SHP77 treated with DMSO at 0.1 percent for 48 hours (cell line): Measurements from ENCODE around the gene TUBB2A.
A peak's percentile ranks its signal among the peaks of the same experiment; 100 is the strongest.
"Not testable (repeated sequence)": the region's sequence is repeated elsewhere in the genome, so short reads cannot be mapped to it uniquely, and the experiment has no call there.

Source experiments
- DNase-seq: peaks from one replicate; lab custom pipeline; 2025; lab: John Stamatoyannopoulos, UW

Gene TUBB2A

GRCh38 chr6:3157131-3157933 is at the start of gene TUBB2A:
TUBB2A (minus strand) TSS chr6:3157544; CDS start chr6:3157463, 81 bp downstream.
- DNase-seq = no peak

DNA sequence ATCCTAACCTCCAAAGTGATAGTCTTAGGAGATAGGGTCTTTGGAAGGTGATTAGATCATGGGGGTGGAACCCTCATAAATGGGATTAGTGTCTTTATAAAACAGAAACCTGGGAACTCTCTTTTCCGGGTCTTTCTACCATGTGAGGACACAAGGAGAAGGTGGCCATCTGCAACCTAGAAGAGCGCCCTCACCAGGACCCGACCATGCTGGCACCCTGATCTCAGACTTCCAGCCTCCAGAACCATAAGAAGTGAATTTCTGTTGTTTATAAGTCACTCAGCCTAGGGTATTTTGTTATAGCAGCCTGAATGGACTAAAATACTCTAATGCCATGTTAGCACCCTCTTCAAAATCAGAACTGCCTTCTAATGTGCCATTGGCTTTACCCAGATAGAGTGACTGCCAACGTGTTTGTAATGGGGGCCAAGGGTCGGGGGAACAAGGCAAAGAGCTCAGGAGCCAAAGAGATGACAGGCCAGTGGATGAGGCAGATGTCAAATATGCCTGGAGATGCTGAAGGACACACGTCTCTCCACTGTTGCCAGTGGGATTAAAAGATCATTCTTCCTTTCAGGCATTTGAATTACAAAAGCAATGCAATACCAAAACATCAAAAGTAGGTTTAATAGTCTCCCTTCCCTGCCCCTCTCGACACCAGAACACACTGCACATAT is 49.1 kb upstream of the TUBB2A start:
- DNase-seq = no peak

DNA sequence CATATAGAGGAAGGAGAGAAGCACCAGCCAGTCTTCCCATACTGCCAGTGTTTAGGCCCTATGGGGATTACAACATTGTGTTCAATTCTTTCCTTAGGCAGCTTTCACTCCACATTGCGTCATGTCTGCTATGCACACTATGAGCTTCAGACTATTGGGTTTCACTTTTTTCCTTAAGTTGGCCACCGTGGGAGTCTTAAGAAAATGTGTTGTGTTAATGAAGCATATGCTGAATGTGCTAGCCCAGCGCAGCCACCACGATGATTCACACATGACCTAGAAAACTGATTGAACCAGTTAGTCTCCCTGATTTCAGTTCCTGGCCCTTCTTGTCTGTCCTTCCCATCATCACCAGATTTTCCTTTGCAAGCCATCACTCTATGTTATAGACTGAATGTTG is 48.6 kb upstream of the TUBB2A start:
- DNase-seq = no peak

- DNase-seq = no peak
Measured at GRCh38 chr6:3204921-3205320, 47.6 kb upstream of the TUBB2A start.

DNA sequence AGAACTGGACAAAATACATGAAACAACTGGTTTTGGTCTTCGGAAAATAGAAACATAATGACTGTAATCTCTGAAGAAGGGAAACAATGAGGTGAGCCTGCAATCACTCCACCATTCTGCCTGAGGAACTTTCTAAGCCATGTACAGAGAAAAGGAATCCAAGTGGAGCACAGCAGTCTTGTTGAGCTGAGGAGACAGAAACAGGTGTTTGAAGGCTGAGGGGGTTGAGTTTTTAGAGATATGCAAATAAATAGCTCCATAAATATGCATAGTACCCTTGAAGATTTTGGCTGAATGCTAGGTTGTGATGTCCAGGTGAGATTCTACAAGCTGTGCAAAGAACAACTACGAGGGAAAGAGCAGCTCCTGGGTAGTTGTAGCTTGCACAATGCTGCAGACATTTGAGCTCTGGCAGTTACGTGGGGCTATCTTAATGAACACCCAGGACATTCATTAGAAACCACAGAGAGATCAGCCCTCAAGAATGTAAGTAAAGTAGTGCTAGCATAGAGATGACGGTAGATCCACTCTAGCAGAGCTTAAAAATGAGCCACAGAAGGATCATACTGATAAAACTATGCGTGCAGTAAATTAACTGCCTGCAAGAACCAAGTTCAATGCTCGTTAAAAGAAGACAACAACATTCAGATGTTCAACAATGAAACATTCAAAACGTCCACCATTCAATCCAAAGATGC is 45.8 kb upstream of the TUBB2A start:
- DNase-seq = no peak

GRCh38 chr6:3201388-3201787 is 44.0 kb upstream of the TUBB2A start:
- DNase-seq = no peak

GRCh38 chr6:3200682-3201081 is 43.3 kb upstream of the TUBB2A start:
- DNase-seq = no peak

DNA sequence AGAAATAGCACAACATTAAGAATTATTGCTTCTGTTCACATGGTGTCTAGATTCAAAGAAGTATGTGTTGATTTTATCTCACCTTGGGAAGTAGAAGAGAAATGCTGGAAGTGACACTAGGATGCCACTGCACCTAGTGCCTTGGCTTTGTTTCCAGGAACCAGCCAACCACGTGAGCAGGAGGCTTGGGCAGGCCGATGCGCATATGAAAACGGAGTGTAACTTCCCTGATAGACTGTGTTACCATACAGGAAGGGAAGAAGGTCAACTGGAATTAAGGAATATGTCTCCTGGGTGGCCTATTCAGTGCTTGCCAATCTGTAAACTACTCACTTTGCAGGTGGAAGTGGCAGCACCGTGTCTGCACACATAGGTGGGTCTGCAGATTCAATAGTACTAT is 42.0 kb upstream of the TUBB2A start:
- no peak for DNase-seq

DNA sequence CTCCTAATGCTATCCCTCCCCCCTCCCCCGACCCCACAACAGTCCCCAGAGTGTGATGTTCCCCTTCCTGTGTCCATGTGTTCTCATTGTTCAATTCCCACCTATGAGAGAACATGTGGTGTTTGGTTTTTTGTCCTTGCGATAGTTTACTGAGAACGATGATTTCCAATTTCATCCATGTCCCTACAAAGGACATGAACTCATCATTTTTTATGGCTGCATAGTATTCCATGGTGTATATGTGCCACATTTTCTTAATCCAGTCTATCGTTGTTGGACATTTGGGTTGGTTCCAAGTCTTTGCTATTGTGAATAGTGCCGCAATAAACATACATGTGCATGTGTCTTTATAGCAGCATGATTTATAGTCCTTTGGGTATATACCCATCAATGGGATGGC is 40.4 kb upstream of the TUBB2A start:
- DNase-seq = not testable (repeated sequence)

DNA sequence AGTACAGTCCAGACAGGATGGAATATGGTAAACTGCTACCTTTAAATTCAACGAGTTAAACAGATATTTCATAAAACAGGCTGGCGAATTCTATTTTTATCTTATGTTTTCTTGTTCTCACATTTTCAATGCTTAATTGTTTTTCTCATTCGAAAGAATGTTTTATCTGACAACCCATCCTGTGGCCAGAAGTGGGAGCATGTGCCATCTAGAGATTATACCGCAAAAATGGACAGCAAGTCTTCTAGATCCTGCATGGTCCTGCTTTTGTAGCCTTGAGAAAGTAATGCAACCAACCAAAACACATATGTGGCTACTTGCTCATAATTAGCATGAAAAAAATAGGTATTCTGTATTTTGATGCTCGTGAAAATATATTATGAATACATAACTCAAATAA is 39.4 kb upstream of the TUBB2A start:
- peak; percentile 9 for DNase-seq

- peak; percentile 83 for DNase-seq
Measured at GRCh38 chr6:3195695-3196497, 38.6 kb upstream of the TUBB2A start.

DNA sequence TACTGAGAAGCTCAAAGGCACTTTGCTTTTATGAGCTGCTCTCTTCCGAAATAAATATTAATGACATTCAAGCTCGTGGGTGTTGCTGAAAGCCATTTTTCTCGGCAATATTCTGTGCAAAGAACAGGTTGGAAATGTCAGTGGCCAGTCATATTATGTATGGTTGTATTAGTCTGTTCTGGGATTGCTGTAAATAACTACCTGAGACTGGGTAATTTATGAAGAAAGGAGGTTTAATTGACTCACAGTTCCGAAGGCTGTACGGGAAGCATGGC is 38.0 kb upstream of the TUBB2A start:
- DNase-seq = no peak

- DNase-seq = no peak
Measured at GRCh38 chr6:3194535-3195419, 37.4 kb upstream of the TUBB2A start.

DNA sequence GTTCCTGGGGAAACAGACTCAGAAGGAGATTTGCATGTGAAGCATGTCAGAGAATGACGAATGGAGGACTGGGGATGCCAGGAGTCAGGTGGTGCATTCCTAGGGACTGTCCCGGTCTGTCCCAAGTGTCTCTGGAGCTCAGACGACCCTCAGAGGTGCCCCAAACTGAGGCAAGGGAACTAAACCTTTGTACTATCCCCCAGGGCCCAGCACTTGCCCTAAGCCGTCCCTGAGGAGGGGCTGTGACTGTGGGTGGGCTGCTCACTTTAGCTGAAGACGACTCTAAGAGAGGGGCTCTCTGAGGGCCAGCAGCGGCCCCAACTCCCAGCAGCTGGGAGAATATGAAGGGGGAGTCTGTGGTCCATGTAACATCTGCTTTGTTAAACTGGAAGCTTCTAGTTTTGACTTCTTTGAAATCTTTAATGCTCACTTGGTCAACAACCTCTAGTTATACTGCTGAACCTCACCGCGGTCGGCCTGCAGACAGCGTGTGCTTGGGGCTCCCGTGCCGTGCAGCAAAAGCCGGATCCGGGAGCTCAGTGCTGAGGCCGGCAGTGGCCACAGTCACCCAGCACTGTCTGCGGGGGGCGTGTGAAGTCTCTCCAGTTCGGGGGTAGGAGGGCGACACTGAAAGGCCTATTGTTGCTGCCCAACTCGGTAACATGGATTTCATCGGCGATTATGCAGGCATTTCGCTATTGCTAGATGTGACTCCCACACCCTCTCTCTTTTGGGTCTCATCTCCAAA is 35.9 kb upstream of the TUBB2A start:
- no peak for DNase-seq

DNA sequence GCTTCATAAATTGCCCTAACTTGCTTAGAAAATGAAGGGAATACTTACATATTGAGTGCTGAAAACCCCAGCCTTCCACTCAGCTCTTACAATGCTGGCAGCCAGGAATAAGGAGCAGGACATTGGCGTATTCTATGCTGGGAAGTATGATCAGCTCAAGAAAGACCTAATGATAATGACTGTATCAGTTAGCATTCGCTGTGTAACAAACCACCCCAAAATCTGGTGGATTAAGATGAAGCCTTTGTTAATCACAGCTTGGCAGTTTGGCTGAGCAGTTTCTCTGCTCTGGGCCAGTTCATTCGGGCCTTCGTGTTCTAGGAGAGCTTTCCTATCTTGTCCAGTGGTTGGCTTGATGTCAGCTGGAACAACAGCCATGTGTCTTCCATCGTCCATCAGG is 33.4 kb upstream of the TUBB2A start:
- no peak for DNase-seq

DNA sequence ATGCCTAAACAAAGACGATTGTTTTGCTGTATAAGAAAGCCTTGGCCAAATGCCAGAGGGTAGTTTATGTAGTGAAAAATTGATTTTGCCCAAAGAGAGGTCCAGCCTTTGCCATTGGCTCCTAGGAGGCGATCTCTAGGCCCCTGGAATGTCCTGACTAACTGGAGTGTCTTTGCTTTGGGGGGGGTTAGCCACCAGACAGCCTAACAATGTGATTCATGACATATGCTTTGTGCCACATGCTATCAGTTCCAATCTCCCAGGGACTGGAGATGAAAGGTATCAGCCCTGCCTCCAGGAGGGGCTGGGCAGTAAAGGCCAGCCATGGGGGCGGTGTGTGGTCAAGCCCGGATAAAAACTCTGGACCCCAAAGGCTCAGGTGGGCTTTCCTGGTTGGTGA is 32.7 kb upstream of the TUBB2A start:
- no peak for DNase-seq

DNA sequence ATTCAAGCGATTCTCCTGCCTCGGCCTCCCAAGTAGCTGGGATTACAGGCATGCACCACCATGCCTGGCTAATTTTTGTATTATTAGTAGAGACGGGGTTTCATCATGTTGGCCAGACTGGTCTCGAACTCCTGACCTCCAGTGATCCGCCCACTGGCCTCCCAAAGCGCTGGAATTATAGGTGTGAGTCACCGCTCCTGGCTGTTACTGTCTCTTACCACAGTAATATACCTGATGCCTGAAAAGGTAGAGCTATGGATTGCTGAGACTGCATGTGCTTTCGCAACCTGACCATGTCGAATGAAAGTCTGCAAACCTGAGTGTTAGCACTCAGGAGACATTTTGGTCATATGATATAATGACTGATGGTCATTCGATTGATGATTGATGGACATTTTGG is 31.8 kb upstream of the TUBB2A start:
- not testable (repeated sequence) for DNase-seq

DNA sequence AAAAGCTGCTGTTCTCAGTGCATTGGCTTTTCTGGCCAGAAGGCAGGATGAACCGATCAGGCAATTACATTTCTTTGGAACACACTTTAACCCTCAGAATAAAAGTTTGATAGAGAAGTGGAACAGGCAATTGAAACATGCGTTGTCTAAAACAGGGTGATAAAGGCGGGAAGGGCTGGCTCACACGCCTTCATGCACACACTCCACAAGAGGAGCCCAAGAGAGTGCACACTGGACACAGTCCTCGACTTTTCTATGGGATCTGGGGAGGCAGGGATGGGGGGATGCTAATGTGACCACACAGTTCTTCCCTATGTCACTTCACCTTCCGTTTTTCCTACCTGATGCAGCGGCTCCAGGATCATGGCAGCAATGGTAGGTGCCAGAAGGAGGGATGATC is 30.9 kb upstream of the TUBB2A start:
- DNase-seq = no peak

DNA sequence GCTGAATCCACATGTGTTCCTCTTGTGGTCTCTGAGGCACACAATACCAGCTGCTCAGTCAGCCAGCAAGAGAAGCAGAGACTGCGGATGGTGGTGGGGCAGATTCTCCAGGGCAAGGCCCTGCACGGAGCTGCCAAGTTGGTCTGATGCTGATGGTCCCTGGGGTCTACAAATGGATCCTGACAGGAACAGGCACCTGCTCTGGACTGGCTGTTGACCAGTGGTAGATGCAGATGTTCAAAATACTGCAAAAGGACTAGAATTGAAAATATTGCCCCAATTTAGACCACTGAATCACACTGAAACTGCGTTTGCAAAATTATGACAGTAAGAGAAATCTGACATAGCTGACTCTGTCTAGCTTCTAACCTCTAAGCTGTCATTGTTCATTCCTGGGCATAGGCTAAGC is 29.6 kb upstream of the TUBB2A start:
- no peak for DNase-seq

GRCh38 chr6:3183066-3183465 is 25.7 kb upstream of the TUBB2A start:
- no peak for DNase-seq

DNA sequence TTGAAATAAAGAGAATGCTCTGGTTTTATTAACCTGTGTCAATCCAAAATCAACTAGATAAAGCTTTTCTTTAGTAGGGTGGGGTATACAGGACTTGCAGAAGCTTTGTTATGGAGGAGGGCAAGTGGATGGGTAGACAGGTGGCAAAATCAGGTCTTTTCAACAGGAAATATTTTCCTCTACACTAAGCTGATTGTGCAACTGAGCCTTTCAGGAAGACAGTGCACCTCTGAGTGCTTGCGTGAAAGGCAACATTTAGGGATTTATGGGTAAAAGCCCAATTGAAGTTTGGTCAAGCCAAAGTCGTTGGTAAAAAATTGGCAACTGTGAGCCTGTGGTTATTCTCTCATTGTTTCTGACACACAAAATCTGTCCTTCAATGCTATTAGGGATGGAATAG is 23.8 kb upstream of the TUBB2A start:
- no peak for DNase-seq
